CD4-positive, alpha-beta T cell treated with Interleukin-15 for 1 hour (primary cell): ENCODE results near the gene TREM1.
A peak's percentile ranks its signal among the peaks of the same experiment; 100 is the strongest.

Experiments used
- DNase-seq: peaks from one replicate; pipeline ENCODE4 v3.0.0-alpha.2; 2020

Gene TREM1

GRCh38 chr6:41294214-41294872 is 7.9 kb upstream of the TREM1 start:
- DNase-seq: no peak

GRCh38 chr6:41291717-41292116 is 5.2 kb upstream of the TREM1 start:
- no peak for DNase-seq

GRCh38 chr6:41289815-41290214 is 3.3 kb upstream of the TREM1 start:
- no peak for DNase-seq

GRCh38 chr6:41288754-41289129 is 2.3 kb upstream of the TREM1 start:
- no peak for DNase-seq

DNA sequence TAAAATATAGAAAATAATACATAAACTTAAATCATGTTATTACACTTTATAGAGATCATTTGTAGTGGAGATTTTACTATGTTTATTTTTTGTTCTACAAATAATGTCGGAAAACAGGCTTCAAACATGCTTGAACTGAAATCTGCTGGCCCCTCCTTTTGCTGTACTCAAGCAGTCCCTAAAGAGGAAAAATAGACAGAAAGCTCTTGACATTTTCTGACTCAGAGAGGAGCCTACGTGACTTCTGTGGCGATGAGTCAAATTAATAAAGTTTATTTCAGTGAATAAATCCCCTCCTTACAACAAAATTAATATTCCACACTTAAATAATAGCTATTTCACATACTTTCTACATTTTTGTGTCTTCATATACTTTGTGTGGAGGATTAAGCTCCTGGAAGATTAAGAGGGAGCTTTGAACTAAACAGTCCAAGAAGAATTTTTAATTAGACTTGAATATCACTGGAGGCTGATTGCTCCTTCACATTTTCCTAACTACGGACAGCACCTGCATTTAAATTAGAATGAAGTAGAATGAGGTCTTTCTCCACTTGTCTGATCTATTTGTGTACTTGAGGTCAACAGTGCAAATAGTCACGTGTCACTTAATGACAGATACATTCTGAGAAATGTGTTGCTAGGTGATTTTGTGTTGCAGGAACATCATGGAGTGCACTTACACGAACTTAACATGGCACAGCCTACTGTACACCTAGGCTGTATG is 1.7 kb upstream of the TREM1 start:
- no peak for DNase-seq

- DNase-seq: no peak
Observed at GRCh38 chr6:41284726-41285125, 1.8 kb downstream of the TREM1 start.

DNA sequence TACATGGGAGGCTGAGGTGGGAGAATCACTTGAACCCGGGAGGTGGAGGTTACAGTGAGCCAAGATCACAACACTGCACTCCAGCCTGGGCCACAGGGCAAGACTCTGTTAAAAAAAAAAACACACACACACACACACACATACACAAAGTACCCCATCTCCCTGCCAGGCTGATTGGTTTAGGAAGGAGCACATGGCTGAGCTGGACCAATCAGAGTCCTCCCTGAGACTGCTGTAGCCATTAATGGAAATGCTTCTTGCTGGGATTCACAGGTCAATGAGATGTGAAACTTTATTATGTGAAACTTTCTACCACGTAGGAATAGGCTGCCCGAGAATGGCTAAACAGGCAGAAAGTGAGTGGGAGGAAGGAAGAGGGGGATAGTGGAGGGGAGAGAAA is 2.9 kb downstream of the TREM1 start:
- DNase-seq: no peak

DNA sequence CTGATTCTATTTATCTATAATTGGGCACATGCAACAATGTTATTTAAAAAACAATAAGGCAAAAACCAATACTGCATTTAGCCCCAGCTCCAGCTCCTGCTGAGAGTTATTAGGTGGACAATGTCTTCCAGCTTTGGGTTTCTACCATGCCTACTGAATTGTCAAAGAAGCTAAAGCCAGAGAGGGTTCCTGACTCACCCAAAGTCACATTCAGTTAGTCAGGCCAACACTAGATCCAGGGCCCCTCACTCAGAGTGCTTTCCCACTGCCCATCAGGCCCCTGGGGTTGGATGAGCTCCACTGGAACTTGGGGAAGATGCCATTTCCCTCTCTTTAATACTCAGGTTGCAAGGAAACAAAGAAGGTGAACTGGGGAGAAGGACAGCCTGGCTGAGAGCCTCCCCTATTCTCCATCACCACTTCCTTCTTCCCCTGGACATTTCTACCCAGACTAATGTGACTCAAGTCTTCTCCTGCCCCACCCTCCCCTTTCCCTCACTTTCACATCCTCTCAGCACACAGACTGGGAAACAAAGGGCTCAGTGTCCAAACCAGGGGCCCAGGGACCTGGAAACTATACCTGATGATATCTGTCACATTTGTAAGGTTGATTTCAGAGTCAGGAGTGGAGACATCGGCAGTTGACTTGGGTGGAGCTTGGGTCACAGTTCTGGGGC is 6.0 kb downstream of the TREM1 start:
- DNase-seq: no peak

GRCh38 chr6:41278699-41279405 is 7.6 kb downstream of the TREM1 start:
- peak; percentile 75 for DNase-seq

DNA sequence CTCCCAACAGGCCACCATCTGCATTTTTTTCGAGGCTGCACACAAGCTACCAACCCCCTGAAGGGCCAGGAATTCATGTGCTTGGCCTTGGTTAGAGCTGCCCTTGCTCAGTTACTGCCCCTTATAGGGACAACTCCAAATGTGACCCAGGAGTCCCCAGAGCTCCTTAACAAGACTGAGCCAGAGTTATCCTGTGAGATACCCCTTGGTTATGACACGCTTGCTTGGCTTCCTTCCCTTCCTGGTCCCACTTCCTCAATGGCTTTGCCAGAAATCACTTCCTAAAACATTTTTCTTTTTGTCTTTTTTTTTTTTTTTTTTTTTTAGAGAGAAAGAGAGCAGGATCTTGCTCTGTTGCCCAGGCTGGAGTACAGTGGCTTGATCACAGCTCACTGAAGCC is 8.9 kb downstream of the TREM1 start:
- DNase-seq: no peak

DNA sequence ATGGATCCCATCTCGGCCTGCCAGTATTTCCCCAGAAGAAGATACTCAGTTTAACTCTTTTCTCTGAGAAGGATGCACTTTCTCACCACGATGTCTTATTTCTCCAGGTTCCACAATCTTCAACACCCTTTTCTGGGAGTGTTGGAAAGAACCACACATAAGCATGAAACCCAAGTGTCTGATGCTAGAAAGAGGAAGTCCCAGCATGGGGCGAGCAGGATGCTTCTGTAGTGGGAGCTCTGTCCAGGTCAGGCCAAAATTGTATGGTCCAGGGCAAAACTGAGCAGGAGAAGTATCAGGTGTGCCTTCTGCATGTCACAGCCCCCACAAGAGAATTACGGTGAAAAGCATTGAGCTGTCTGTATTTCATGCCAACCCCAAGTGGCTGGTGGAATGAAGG is 11.0 kb downstream of the TREM1 start:
- no peak for DNase-seq

DNA sequence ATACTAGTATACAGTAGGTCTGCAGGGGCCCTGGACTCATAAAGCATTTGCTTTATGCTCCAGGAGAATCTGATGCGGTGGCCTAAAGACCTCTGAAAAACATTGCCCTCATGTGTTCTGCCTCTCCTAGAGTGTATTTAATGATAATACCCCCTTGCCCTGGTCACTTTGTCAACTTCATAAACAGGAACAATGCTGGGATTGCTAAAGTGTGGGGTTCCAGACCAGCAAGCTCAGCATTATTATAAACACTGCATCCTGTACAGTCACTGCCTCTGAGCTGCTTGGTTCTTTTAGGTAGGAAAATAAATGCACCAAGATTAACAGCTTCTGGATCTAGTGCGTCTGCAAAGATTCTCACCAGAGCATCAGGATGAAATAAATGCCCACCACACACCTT is 12.2 kb downstream of the TREM1 start:
- DNase-seq: no peak

DNA sequence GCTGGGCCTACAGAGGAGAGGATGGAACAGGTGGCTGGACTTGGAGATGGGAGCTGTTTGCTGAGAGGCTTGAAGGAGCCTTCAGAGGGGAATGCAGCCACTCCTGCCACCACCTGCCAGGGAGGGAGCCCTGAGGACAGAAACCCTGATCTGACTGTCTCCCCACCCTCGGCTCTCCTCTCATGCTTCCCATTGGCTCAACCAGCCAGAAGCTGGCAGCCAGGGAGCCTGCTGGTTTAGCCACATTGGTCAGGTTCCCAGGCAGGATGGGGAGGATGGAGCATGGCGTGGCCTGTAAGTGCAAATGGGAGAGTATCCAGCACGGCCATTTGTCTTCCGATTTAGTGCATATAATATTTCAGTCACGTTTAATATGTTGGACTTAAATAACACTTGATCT is 12.8 kb downstream of the TREM1 start:
- no peak for DNase-seq

- DNase-seq: no peak
Observed at GRCh38 chr6:41272591-41273240, 13.8 kb downstream of the TREM1 start.

- peak; percentile 83 for DNase-seq
Observed at GRCh38 chr6:41271901-41272395, 14.5 kb downstream of the TREM1 start.

GRCh38 chr6:41269716-41270115 is 16.8 kb downstream of the TREM1 start:
- DNase-seq: no peak

DNA sequence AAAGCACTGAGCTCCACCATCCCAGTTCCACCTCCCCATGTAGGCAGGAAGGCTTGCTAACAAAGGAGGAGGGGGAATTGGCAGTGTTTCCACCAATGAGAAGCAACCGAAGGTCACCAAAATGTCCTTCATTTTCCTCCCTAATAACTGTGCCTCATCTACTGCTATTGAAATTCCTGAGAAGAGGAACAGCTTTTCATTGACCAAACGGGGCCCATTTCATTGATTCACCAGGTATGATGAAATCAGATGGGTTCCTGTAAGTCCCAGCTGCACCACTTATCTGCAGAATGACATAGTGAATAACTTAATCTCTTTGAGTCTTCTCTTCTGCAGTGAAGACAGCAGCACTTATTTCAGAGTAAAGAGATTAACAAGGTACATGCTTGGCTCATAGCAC is 17.3 kb downstream of the TREM1 start:
- DNase-seq: no peak

GRCh38 chr6:41268478-41268877 is 18.0 kb downstream of the TREM1 start:
- DNase-seq: no peak

GRCh38 chr6:41266541-41266940 is 19.9 kb downstream of the TREM1 start:
- DNase-seq: no peak

DNA sequence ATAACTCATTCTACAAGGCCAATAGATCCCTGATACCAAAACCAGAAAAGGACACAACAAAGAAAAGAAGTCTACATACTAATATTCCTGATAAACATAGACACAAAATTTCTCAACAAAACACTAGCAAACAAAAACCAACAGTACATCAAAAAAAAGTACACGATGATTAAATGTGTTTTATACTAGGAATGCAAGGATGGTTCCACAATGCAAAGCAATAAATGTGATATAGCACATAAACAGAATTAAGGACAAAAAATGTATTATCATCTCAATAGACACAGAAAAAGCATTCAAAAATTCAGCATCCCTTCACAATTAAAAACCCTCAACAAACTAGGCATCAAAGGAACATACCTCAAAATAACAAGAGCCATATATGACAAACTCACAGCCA is 23.2 kb downstream of the TREM1 start:
- no peak for DNase-seq

DNA sequence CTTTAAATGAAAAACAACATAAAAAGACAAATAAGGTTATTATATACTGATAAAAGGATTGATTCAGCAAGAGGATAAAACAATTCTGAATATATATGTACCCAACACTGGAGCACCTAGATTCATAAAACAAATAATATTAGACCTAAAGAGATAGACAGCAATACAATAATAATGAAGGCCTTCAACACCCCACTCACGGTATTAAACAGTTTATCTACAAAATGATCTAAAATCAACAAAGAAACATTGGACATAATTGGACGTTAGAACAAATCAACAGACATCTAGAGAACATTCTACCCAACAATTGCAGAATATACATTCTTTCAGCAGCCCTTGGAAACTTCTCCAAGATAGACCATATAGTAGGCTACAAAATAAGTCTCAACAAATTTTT is 24.1 kb downstream of the TREM1 start:
- DNase-seq: no peak

DNA sequence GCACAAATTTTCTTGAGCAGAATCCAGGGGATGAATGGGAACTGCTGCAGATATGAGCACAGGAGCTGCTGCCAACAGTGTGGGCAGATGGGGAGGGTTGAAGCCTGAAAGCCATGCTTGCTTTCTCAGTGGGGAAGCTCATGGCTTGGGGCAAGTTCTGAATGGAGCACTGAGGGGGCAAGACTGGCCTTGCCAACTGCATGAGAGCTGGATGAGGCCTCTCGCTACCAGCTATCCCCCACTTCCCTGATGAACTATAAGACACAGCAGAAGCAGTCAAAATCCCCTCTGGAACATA is 28.3 kb downstream of the TREM1 start:
- no peak for DNase-seq
